Embryonic facial prominence (tissue), 1 donor: ENCODE data around the gene EHMT2.
A peak's percentile ranks its signal among the peaks of the same experiment; 100 is the strongest.
"Not testable (repeated sequence)": the region's sequence is repeated elsewhere in the genome, so short reads cannot be mapped to it uniquely, and the experiment has no call there.

Experiments used
- DNase-seq: peaks from one replicate; pipeline ENCODE4 v3.0.0-alpha.2; 2016; ENCODE audit errors: extremely low spot score

The EHMT2 gene

DNA sequence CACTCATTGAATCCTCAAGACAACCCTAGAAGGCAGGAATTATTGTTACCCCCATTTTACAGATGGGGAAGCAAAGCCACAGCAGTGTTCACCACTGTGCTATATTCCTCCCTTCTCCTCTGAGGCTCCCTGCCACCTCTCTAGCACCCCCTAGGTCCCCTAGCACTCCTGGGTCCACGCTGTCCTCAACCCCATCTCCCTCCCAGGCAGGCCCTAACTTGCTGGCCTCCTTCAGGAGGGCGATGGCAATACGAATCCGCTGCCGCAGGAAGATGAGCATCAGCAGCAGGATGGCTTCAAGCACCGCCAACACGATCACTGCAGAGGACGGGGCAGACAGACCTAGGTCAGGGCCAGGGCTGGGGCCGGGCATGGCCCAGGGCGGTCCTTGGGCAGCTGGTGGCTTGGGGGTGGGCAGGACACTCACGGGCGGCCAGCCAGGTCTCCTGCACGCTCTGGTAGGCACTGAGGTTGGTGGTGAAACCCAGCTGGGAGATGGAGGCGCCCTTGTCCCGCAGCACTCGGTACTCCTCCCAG, 27.0 kb downstream of the EHMT2 start:
- DNase-seq = no peak

DNA sequence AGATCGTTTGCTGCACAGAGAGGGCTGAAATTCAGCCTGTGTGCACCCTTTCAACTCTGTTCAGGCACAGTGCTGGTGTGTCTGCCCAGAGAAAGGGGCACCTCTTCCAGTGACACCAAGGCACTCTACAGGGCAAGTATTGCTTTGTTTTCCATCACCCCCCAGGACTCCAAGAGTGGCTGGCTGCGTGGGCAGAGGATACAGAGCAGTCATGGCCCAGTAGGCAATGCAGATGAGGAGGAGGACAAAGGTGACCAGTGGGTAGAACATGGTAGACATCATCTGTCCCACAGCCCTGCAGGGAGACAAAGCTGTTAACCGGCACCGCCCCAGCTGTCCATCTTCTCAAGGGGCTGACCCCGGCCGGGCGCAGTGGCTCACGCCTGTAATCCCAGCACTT, 28.2 kb downstream of the EHMT2 start:
- DNase-seq = no peak

DNA sequence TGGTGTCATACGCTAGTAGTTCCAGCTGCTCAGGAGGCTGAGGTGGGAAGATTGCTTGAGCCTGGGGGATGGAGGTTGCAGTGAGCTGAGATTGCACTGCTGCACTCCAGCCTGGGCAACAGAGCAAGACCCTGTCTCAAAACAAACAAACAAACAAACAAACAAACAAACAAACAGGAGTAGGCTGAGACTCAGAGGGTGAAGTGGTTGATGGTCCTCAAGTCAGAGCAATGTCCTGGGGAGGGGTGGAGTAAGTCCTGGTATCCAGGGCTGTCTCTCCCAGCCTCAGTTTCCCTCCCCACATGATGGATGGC, 28.9 kb downstream of the EHMT2 start:
- not testable (repeated sequence) for DNase-seq

DNA sequence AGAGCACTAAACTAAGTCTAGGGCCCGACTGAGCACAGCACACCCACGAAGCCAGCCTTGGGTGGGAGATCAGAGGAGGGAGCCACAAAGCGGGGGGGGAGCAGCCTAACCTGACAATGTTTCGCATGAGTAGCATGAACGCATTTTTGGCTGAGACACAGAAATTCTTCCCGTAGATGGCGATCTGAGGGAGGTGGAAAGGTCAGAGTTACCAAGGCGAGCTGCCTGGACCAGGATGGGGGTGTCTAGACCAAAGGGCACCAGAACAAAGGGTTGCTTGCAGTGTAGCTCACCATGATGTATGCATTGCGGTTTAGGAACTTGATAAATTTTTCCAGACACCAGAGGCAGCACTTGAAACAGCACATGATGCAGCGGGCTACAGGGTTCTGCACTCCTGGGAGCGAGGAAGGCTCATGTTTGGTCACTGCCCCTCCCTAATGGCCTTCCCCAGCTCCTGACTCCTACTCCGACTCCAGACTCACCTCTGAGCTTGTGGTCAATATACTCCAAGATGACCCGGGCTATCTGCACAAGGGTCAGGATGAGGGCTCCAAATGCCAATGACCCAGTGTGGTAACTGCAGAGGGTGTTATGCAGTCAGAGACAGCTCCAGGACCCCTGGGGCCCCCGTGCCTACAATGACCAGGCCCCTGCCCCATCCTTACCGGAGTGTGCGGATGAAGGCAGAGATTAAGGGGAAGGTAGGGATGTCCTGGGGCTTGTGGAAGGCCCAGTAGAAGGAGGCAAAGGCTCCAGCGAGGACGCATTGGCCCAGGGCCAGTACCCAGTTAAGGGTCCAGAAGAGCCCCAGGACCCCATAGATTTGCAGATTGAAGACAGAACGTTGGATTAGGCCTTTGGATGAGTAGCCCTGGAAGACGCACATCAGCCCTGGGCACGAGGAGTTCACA, 32.0 kb downstream of the EHMT2 start:
- no peak for DNase-seq

DNA sequence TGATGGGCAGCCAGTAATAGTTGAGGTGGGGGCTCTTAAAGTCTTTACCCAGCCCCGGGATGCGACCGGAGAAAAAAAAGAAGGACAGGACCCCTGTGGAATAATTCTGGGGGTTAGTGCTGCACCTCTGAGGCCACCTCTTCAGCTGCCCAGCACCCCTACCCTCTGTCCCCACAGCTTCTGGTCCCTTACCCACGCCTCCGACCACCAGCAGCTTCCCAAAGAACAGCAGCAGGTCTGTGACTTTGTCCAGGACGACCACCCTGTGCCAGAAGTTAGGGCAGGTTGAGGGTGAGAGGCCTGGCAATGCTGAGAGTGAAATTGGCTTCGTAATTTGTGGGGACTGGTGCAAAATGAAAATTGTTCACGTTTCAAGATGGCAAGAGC, 32.7 kb downstream of the EHMT2 start:
- no peak for DNase-seq

DNA sequence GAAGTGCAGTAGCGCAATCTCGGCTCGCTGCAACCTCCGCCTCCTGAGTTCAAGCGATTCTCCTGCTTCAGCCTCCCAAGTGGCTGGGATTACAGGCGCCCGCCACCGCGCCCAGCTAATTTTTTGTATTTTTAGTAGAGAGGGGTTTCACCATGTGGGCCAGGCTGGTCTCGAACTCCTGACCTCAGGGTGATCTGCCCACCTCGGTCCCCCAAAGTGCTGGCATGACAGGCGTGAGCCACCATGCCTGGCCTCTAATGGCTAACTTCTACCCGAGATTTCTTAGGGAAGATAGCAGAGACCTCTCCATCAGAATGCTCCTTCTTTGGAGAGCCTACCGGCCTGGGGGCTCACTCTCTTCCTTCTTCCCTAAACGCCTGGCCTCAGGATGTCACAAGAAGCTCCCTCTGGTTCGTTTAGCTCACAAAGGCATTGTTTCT, 33.4 kb downstream of the EHMT2 start:
- DNase-seq = not testable (repeated sequence)

DNA sequence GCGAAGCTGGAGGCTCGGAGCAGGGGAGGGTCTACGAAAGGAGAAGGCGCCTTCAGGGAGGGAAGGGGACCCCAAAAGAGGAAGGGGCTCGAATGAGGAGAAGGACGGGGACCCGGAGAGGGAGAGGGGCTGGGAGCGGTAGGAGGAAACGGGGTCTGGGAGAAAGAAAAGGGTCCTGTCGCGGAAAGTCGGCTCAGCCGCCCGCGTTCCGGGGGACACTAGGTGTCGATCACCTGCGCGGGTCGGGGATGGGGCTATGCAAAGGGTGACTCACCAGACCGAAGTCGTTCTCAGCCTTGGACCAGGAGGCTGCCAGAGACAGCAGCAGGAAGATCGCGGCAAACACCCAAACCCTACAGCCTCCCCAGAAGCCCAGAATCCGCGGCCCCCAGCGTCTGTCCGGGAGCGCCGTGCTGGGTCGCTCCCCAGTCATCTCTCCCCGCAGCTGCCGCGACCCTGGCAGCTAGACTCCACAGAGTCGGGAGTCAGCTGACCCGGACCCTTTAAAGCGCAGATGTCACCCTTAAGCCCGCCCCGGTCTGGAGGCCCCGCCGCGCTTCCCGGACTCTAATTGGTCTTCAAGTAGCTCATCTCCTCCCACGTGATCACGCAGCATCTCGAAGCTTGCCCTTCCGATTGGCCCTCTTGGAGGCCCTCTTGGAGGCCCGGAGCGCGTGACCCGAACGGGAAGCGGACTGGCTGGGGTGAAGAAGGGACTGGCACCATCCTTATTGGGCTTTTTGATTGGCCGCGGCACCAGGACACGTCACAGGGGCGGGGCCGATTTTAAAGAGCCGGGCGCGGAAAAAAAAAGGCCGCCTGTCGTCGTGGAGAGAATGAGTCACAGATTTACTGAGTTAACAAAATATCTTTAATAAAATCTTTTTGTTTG, 34.9 kb downstream of the EHMT2 start, which contains the start of gene NEU1:
TSS of gene NEU1 (minus strand) at position 478 of the 892 bp plus-strand sequence. CDS start at position 433, 45 bp downstream.
- peak; percentile 100 for DNase-seq

DNA sequence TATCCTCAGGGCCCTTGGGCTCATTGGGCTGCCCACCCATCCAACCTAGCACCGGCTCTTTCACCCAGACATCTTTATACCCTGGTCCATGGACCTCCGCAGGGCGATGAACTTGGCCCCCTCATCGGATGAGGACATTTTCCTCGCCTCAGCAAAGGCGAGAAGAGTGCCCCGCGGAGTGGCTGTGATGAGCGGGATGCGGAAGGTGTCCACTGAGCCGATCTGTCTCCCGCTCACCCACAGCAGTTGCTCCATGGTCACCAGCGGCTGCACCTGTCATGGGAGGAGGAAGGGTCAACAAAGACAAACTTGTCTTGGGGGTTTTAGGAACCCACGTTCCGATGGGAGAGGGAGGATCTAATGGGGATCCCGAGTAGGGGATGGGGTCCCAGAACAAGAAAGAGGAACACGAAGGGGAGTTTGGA, 35.6 kb downstream of the EHMT2 start:
- no peak for DNase-seq

DNA sequence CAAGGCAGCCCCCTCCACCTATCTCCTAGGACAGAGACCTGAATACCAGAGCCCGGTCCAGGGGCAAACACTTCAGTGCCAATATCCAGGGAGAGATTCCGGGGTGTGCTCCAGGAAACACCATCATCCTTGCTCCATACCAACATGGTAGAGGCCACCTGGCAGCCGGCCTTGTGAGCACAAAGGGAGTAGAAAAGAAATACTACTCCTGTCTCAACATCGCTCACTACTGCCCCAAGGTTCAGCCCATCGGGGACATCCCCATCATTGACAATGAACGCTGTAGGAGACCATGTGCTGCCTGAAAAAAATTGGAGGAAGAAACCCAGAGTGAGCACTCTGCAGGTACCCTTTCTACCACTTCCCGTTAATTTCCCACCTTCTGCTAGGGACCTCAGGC, 36.3 kb downstream of the EHMT2 start:
- no peak for DNase-seq

DNA sequence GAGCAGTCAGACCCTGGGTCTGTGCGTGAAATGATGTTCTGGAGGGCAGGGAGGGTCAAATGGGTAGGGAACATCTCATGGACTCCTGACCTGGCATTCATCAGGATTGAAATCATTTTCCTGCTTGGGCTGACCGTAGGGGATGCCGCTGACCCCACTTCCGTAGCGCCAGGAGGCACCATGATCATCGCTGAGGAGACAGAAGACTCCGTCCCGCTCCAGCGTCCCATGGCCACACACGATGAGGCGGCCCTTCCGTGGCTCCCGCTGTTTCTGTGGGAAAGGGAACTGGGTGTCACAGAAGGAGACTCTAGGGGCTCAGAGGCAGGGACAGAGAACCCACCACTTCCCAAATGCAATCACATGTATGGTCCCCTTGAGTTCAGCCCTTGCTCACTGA, 37.1 kb downstream of the EHMT2 start:
- DNase-seq = no peak

DNA sequence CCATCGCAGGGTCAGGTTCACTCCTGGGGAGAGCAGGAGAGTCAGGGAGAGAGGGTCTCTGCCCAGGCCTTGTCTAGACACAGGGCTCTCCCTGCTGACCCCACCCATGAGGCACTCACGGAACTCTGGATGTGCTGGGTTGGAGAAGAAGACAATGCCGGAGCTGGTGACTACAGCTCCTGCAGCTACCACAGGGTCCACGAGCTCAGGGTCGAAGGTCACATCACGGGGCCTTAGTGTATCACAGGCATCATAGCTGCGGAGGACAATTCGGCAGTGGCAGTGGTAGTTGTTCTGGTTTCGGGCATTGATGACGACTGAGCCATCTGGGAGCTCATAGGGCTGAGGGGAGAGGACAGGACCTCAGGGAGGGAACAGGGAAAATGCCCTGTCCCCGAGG, 37.6 kb downstream of the EHMT2 start:
- no peak for DNase-seq

DNA sequence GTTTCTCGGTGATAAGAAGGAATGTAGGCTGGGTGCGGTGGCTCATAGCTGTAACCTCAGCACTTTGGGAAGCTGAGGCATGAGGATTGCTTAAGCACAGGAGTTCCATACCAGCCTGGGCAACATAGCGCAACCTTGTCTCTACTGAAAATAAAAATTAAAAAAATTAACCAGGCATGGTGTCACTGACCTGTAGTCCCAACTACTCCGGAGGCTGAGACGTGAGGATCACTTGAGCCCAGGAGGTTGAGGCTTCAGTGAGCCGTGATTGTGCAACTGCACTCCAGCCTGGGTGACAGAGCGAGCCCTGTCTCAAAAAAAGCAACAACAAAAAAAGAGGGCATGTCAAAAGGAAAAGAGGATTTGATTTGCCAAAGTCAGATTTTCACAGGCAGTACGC, 38.8 kb downstream of the EHMT2 start:
- no peak for DNase-seq

DNA sequence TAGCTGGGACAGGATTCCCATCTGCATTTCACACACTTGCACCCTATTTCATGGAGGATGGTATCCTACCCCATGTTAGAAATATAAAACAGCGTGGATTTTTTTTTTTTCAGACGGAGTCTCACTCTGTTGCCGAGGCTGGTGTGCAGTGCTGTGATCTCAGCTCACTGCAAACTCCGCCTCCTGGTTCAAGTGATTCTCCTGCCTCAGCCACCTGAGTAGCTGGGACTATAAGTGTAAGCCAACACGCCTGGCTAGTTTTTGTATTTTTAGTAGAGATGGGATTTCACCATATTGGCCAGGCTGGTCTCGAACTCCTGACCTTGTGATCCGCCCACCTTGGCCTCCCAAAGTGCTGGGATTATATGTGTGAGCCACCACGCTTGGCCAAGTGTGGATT, 39.7 kb downstream of the EHMT2 start:
- not testable (repeated sequence) for DNase-seq

DNA sequence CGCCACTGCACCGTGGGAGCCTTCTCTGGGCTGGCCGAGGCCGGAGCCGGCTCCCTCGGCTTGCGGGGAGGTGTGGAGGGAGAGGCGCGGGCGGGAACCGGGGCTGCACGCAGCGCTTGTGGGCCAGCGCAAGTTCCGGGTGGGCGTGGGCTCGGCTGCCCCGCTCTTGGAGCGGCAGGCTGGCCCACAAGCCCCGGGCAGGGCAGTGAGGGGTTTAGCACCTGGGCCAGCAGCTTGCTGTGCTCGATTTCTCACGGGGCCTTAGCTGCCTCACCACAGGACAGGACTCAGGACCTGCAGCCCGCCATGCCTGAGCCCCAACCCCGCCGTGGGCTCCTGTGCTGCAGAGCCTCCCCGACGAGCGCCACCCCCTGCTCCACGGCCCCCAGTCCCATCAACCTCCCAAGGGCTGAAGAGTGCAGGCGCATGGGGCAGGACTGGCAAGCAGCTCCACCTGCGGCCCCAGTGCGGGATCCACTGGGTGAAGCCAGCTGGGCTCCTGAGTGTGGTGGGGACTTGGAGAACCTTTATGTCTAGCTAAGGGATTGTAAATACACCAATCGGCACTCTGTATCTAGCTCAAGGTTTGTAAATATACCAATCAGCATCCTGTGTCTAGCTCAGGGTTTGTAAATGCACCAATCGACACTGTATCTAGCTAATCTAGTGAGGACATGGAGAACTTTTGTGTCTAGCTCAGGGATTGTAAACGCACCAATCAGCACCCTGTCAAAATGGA, 45.3 kb downstream of the EHMT2 start:
- not testable (repeated sequence) for DNase-seq

DNA sequence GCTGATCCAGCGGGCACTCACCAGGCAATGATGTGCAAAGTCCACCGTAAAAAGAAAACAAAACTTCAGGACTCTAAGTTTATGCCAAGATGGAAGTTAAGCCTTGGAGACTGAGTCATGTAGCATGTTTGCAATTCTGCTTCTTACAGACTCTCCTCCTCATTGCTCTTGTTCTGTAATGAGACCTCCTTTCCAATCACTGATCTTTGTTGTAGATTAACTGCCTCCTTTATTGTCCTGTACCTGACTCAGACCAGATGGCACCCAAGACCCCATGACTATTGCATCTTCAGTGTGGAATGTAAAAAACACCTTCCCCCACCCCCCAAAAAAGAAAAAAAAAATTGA, 46.0 kb downstream of the EHMT2 start:
- DNase-seq = no peak

DNA sequence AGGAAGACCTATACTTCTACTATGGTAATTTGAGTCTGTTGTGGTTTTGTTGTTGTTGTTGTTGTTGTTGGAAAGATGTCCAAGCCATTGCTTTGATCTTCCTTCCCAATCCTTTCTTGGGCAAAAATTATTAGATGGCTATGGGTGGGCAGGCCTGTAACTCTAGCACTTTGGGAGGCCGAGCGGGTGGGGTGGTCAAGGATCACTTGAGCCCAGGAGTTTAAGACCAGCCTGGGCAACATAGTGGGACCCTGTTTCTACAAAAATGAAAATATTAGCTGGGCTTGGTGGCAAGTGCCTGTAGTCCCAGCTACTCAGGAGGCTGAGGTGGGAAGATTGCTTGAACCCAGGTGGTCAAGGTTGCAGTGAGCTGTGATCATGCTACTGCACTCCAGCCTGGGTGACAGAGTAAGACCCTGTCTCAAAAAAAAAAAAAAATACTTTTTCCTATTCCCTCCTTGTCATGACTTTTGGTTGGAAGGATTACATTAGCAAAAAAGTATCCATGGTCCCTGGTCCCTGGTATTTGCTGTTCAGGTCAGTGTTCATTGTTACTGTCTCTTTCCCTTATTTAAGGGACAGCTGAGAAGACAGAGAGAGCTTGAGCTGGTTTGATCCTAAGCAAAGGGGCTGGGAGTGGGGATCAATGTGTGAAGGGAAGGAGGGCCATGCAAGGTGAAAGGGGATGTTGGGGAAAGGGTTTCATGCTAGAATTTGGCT, 46.6 kb downstream of the EHMT2 start:
- no peak for DNase-seq

DNA sequence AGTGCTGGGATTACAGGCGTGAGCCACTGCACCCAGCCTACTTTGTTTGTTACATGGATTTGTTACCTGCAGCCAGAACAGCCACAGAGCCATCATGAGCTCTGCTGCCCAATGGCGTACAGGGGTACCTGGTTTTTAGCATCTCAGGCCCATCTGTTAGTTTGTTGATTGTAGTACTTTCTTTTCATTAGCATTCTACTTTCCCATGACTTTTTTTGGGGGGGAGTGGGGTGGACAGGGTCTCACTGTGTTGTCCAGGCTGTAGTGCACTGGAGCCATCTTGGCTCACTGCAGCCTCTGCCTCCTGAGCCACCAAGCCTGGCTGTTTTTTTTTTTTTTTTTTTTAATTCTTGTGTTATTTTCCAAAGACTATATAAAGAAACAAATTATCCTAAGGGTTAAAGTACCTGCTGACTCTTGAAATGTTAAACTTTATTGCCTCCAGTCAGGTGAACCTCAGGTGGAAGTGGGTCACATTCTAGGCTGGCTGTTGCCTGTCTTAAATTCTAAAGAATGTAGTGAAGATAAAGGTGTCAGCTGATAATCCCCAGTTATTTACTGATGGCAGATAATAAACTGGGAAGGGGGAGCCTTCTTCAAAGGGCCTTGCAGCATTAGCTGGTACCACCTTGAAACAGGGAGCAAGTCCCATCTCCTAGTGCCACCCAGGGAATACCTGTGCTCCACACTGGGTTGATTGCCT, 50.1 kb downstream of the EHMT2 start:
- DNase-seq = no peak

DNA sequence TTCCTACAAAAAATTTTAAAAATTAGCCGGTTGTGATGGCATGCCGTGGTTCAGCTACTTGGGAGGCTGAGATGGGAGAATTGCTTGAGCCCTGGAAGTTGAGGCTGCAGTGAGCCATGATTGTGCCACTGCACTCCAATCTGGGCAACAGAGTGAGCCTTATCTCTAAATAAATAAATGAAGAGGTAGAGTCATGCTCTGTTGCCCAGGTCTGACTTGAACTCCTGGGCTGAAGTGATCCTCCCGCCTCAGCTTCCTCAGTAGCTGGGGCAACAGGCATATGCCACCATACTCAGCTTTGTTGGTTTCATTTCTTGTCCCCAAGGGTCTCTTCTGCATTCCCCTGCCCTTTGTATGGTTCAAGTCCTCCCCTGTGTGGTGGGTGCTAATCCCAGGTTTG, 53.0 kb downstream of the EHMT2 start:
- no peak for DNase-seq

DNA sequence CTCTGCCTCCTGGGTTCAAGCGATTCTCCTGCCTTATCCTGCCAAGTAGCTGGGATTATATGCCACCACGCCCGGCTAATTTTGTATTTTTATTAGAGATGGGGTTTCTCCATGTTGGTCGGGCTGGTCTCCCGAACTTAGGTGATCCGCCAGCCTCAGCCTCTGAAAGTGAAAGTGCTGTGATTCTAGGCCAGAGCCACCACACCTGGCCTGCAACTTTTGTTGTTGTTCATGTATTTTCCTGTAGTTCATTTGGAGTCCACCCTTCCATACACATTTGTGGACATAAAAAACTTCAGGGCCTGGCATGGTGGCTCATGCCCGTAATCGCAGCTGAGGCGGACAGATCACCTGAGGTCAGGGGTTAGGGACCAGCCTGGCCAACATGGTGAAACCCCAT, 55.4 kb downstream of the EHMT2 start:
- DNase-seq = no peak

DNA sequence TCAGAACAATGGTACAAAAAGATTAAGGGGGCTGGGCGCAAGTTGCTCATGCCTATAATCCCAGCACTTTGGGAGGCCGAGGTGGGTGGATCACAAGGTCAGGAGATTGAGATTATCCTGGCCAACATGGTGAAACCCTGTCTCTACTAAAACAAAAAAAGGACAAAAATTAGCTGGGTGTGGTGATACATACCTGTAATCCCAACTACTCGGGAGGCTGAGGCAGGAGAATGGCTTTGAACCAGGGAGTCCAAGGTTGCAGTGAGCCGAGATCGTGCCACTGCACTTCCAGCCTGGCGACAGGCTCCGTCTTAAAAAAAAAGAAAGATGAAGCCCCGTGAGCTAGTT, 57.7 kb downstream of the EHMT2 start:
- DNase-seq = not testable (repeated sequence)

DNA sequence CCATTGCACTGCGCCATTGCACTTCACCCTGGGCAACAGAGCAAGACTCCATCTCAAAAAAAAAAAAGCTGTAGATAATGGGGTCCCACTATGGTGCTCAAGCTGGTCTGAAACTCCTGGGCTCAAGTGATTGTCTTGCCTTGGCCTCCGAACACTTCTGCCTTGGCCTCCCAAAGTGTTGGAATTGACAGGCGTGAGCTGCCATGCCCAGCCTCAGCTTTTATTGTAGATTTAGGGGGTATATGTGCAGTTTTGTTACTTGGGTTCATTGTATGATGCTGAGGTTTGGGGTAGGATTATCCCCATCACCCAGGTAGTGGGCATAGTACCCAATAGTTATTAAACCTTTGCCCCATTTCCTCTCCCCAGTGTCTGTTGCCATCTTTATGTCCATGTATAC, 58.5 kb downstream of the EHMT2 start:
- DNase-seq = no peak
